ENCODE results near the gene SRRM1. TPM values are rescaled to one million over a fixed set of nuclear protein-coding genes. Genes with fewer than 3 reads are reported as not detected.

Gene SRRM1
- total and polyA plus RNA-seq, 2 of the 8 experiments (the other 6 are each of a cell fraction or from before 2014, with no cell fraction given), result 77.1 to 255 TPM

DNA sequence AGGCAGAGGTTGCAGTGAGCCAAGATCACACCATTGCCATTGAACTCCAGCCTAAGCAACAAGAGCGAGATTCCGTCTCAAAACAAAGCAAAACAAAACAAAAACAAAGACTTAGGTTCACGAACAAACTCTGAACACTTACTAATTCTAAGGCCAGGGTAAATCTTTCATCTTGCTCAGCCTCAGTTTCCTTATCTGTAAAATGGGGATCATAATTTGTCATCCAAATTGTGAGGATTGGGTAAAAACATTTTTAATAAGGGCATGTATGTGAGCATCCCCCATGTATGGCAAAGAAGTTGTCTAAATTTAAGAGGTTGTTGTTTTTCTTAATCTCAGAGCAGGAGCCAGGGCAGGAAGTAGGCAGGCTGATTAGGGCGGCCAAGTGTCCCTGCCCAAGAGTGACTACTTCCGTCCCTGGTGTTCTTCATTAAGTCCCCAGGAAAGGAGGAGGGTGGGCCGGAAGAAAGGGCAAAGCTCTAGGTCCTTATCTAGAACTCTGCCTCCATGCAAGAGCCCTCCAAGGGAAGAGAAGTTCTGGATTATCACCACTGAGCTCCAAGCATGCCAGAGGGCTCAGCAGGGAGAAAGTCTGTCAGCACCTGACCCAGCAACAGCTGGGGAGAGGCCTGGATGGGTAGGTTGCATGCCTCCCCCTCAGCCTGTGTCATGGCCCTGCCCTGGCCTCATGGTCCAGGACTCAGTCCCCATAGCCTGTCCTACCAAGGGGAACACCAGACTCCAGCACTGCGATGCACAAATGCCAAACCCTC is 52.3 kb downstream of the SRRM1 start (continued):
- TF ChIP-seq CHD7 (IDR thresholded peaks at IDR 0.05; ENCODE audit: insufficient replicate concordance, low read length) (no peak), BRCA1 (IDR thresholded peaks at IDR 0.05; ENCODE audit: low read depth, low read length) (no peak), RBBP5 (IDR thresholded peaks at IDR 0.05; ENCODE audit: borderline replicate concordance, low read depth, low read length) (no peak), SP4 (IDR thresholded peaks at IDR 0.05; ENCODE audit: low read length) (no peak)

Data from H1 (cell line).